ENCODE results near the gene RNF40. TPM values are rescaled to one million over a fixed set of nuclear protein-coding genes. Genes with fewer than 3 reads are reported as not detected.

RNF40 gene
- polyA plus RNA-seq, 1 donor (not counting 4 experiments of a cell fraction or from before 2014, with no cell fraction given): 52.7 TPM

DNA sequence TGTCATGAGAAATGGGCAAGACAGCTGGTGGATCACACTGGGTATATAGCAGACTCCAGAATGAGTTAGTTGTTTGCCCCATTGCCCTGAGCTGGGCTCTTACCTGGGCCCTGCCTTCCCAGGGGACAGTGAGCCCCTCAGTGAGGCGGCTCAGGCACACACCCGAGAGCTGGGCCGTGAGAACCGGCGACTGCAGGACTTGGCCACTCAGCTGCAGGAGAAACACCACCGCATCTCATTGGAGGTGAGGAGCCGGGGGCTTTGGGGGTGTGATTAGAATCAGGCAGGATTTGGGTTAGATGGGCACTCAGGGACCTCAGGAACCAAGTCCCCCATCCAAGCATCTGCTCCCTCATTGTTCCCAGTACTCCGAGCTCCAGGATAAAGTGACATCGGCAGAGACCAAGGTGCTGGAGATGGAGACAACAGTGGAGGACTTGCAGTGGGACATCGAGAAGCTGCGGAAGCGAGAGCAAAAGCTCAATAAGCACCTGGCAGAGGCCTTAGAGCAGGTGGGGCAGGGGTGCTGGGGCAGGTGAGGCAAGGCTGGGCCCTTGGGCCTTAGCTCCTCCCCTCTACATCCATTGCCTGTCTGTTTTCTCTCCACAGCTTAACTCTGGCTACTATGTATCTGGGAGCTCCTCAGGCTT lies 2.8 kb downstream of the RNF40 start:
- Histone ChIP-seq H3K4me1 (ENCODE audit: control insufficient read depth, extremely low read depth, insufficient read depth, low read length) (peaks cover 17% of the 10 kb centered on the region), H3K79me2 (ENCODE audit: control insufficient read depth, insufficient read depth, low read length) (peaks cover 25% of the 10 kb centered on the region), H3K9me3 (ENCODE audit: control insufficient read depth, low read depth, low read length) (no peaks in the 10 kb centered on the region), H3K9ac (ENCODE audit: control insufficient read depth, extremely low read depth, insufficient read depth, low read length) (no peak overlapping the region), H3K36me3 (ENCODE audit: control insufficient read depth in 2 of 2, extremely low read depth in 1 of 2, insufficient read depth in 2 of 2, low read length in 2 of 2) (peaks cover 42 to 46% of the 10 kb centered on the region in 2 experiments), H3K9me1 (ENCODE audit: control insufficient read depth, extremely low read depth, insufficient read depth, low read length) (no peaks in the 10 kb centered on the region), H3K4me3 (ENCODE audit: control insufficient read depth in 2 of 3, extremely low read depth in 1 of 3, insufficient read depth in 2 of 3, low read depth in 1 of 3, low read length in 3 of 3) (no peak overlapping the region), H3K27me3 (ENCODE audit: control insufficient read depth, extremely low read depth, insufficient read depth, low read length) (no peaks in the 10 kb centered on the region), H2AFZ (ENCODE audit: control insufficient read depth, low read length) (no peak overlapping the region), H3K27ac (ENCODE audit: control insufficient read depth, insufficient read depth, low read length) (no peak overlapping the region), H4K20me1 (ENCODE audit: control insufficient read depth, extremely low read depth, insufficient read depth, low read length) (no peaks in the 10 kb centered on the region), H3K4me2 (ENCODE audit: control insufficient read depth, extremely low read depth, insufficient read depth, low read depth, low read length) (no peak overlapping the region)
- no peak for DNase-seq (ENCODE audit: low read depth, low spot score)
- FAIRE-seq: no peak
- dilution Hi-C loops (cut with MboI; ENCODE audit: extremely low pct_ligation_motif_present, low sequenced_read_pairs): no loop called here
- TF ChIP-seq, protein P1, sequence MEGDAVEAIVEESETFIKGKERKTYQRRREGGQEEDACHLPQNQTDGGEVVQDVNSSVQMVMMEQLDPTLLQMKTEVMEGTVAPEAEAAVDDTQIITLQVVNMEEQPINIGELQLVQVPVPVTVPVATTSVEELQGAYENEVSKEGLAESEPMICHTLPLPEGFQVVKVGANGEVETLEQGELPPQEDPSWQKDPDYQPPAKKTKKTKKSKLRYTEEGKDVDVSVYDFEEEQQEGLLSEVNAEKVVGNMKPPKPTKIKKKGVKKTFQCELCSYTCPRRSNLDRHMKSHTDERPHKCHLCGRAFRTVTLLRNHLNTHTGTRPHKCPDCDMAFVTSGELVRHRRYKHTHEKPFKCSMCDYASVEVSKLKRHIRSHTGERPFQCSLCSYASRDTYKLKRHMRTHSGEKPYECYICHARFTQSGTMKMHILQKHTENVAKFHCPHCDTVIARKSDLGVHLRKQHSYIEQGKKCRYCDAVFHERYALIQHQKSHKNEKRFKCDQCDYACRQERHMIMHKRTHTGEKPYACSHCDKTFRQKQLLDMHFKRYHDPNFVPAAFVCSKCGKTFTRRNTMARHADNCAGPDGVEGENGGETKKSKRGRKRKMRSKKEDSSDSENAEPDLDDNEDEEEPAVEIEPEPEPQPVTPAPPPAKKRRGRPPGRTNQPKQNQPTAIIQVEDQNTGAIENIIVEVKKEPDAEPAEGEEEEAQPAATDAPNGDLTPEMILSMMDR (optimal IDR thresholded peaks at IDR 0.05 in 1 of 3, IDR thresholded peaks at IDR 0.05 in 1 of 3, conservative IDR thresholded peaks at IDR 0.05 in 1 of 3; ENCODE audit: extremely low read depth in 1 of 3, insufficient read depth in 2 of 3, low read length in 3 of 3): no peak
- TF ChIP-seq EZH2 (IDR thresholded peaks at IDR 0.05; ENCODE audit: low read length): no peak

DNA sequence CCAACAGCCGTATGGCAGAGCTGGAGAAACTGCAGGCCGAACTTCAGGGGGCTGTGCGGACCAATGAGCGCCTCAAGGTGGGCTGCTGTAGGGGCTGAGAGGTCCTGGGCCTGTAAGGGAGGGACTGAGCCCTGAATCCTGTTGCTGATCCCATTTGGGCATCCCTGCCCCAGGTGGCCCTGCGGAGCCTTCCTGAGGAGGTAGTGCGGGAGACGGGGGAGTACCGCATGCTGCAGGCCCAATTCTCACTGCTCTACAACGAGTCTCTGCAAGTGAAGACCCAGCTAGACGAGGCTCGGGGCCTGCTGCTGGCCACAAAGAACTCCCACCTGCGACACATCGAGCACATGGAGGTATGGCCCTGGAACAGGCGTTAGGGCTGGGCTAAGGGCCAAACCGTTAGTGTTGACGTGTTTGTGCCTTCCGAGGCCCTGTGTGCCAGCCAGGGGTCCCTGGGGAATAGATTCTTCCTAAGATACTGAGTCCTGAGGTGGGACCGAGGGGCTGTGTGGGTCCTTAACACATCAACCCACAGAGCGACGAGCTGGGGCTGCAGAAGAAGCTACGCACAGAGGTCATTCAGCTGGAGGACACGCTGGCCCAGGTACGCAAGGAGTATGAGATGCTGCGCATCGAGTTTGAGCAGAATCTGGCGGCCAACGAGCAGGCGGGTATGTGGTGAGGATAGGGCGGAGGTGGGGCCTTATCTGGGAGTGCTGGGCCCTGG lies 4.2 kb downstream of the RNF40 start:
- Histone ChIP-seq H4K20me1 (ENCODE audit: control insufficient read depth, extremely low read depth, insufficient read depth, low read length) (no peaks in the 10 kb centered on the region), H3K27me3 (ENCODE audit: control insufficient read depth, extremely low read depth, insufficient read depth, low read length) (no peaks in the 10 kb centered on the region), H3K9me3 (ENCODE audit: control insufficient read depth, low read depth, low read length) (no peaks in the 10 kb centered on the region), H3K9me1 (ENCODE audit: control insufficient read depth, extremely low read depth, insufficient read depth, low read length) (no peaks in the 10 kb centered on the region), H3K4me3 (ENCODE audit: control insufficient read depth in 2 of 3, extremely low read depth in 1 of 3, insufficient read depth in 2 of 3, low read depth in 1 of 3, low read length in 3 of 3) (no peak overlapping the region), H3K4me2 (ENCODE audit: control insufficient read depth, extremely low read depth, insufficient read depth, low read depth, low read length) (no peak overlapping the region), H3K4me1 (ENCODE audit: control insufficient read depth, extremely low read depth, insufficient read depth, low read length) (peaks cover 9% of the 10 kb centered on the region), H3K79me2 (ENCODE audit: control insufficient read depth, insufficient read depth, low read length) (peaks cover 25% of the 10 kb centered on the region), H3K9ac (ENCODE audit: control insufficient read depth, extremely low read depth, insufficient read depth, low read length) (no peak overlapping the region), H3K36me3 (ENCODE audit: control insufficient read depth in 2 of 2, extremely low read depth in 1 of 2, insufficient read depth in 2 of 2, low read length in 2 of 2) (peaks cover 42 to 52% of the 10 kb centered on the region in 2 experiments), H2AFZ (ENCODE audit: control insufficient read depth, low read length) (no peak overlapping the region), H3K27ac (ENCODE audit: control insufficient read depth, insufficient read depth, low read length) (no peak overlapping the region)
- FAIRE-seq (no peak), DNase-seq (ENCODE audit: low read depth, low spot score) (no peak)
- TF ChIP-seq EZH2 (IDR thresholded peaks at IDR 0.05; ENCODE audit: low read length): no peak
- TF ChIP-seq, protein P1 (optimal IDR thresholded peaks at IDR 0.05 in 1 of 3, IDR thresholded peaks at IDR 0.05 in 1 of 3, conservative IDR thresholded peaks at IDR 0.05 in 1 of 3; ENCODE audit: extremely low read depth in 1 of 3, insufficient read depth in 2 of 3, low read length in 3 of 3): no peak
- dilution Hi-C loops (cut with MboI; ENCODE audit: extremely low pct_ligation_motif_present, low sequenced_read_pairs): no loop called here

Measured in keratinocyte (primary cell).